H1 (cell line): Measurements from ENCODE around the gene CD1B. TPM values are rescaled to one million over a fixed set of nuclear protein-coding genes. Genes with fewer than 3 reads are reported as not detected.

Experiments
- CTCF ChIA-PET: fragments of 300-600 bp; sonication (Branson Sonifier 250); formaldehyde crosslinking; loops from one replicate; lab custom pipeline; 2021; ENCODE audit not compliant: partially characterized antibody; lab: Charles Lee
- POLR2A ChIA-PET: fragments of 300-600 bp; sonication (Branson Sonifier 250); formaldehyde crosslinking; loops from one replicate; lab custom pipeline; 2021; ENCODE audit warnings: inconsistent platforms; ENCODE audit not compliant: partially characterized antibody; lab: Charles Lee
- DNase-seq, 2 experiments: peaks; one replicate each; pipeline versions ENCODE4 v3.0.0 to v3.0.0-alpha.2; 2010 to 2022; ENCODE audit warnings: low spot score in 2 of 2, low read depth in 1 of 2, mixed read lengths in 1 of 2
- FAIRE-seq: peaks from 2 replicates; lab custom pipeline; 2011; peaks lifted over from hg19 to GRCh38; lab: Jason Lieb, UNC
- H2AFZ ChIP-seq: 2 replicates; pipeline ENCODE4 v1.8.1; 2012; ENCODE audit warnings: low read length, inconsistent platforms
- H2AK5ac ChIP-seq: 2 replicates; pipeline ENCODE4 v1.6.1; 2013; ENCODE audit warnings: low read depth, low read length
- H2BK120ac ChIP-seq: replicated peaks from 2 replicates; pipeline ENCODE3; 2013; ENCODE audit warnings: low read depth, low read length, inconsistent platforms
- H2BK12ac ChIP-seq: 2 replicates; pipeline ENCODE4 v1.6.1; 2013; ENCODE audit warnings: low read depth, low read length
- H2BK15ac ChIP-seq: 2 replicates; pipeline ENCODE4 v1.6.1; 2013; ENCODE audit warnings: low read length
- H2BK20ac ChIP-seq: 2 replicates; pipeline ENCODE4 v1.6.1; 2013; ENCODE audit warnings: low read length
- H2BK5ac ChIP-seq: 2 replicates; pipeline ENCODE4 v1.6.1; 2013; ENCODE audit warnings: low read depth, low read length
- H3K14ac ChIP-seq: 2 replicates; pipeline ENCODE4 v1.6.1; 2013; ENCODE audit warnings: inconsistent platforms; ENCODE audit not compliant: insufficient read length
- H3K18ac ChIP-seq: 2 replicates; pipeline ENCODE4 v1.6.1; 2013; ENCODE audit warnings: low read length; ENCODE audit errors: extremely low read depth
- H3K23ac ChIP-seq: 2 replicates; pipeline ENCODE4 v1.6.1; 2013; ENCODE audit warnings: inconsistent platforms; ENCODE audit not compliant: insufficient read length
- H3K23me2 ChIP-seq: 2 replicates; pipeline ENCODE4 v1.6.1; 2013; ENCODE audit warnings: low read depth, low read length
- H3K27ac ChIP-seq: 2 replicates; pipeline ENCODE4 v1.6.1; 2011; ENCODE audit warnings: low read depth, low read length, inconsistent platforms
- H3K27me3 ChIP-seq, 4 experiments: replicated peaks in 1 of 4; 1 replicate in 1 of 4; 2 replicates in 3 of 4; pipeline versions ENCODE4 v1.6.1 to v1.8.1; 2011 to 2013; ENCODE audit warnings: low read length in 3 of 4, mild to moderate bottlenecking in 3 of 4, inconsistent platforms in 2 of 4, mixed read lengths in 2 of 4, moderate library complexity in 1 of 4; ENCODE audit not compliant: control insufficient read depth in 3 of 4, insufficient read depth in 3 of 4; ENCODE audit errors: extremely low read depth in 1 of 4
- H3K36me3 ChIP-seq, 4 experiments: 2 replicates each; pipeline versions ENCODE4 v1.6.1 to v1.8.1; 2011 to 2013; ENCODE audit warnings: mild to moderate bottlenecking in 4 of 4, low read length in 3 of 4, moderate library complexity in 2 of 4, control low read depth in 1 of 4, inconsistent platforms in 1 of 4; ENCODE audit not compliant: insufficient read depth in 4 of 4, control insufficient read depth in 2 of 4
- H3K4ac ChIP-seq: replicated peaks from 2 replicates; pipeline ENCODE3; 2013; ENCODE audit warnings: low read length, low read depth, mixed read lengths, inconsistent platforms; ENCODE audit not compliant: insufficient read length
- H3K4me1 ChIP-seq, 4 experiments: replicated peaks in 1 of 4; 1 replicate in 1 of 4; 2 replicates in 3 of 4; pipeline versions ENCODE4 v1.6.1 to v1.8.1; 2011 to 2013; ENCODE audit warnings: low read length in 3 of 4, inconsistent platforms in 2 of 4, mixed read lengths in 1 of 4; ENCODE audit not compliant: insufficient read depth in 4 of 4, control insufficient read depth in 3 of 4
- H3K4me2 ChIP-seq, 2 experiments: 2 replicates each; pipeline versions ENCODE4 v1.6.1 to v1.8.1; 2011 to 2013; ENCODE audit warnings: low read depth in 2 of 2, low read length in 2 of 2, control low read depth in 1 of 2, inconsistent platforms in 1 of 2, mild to moderate bottlenecking in 1 of 2; ENCODE audit not compliant: insufficient read depth in 1 of 2
- H3K4me3 ChIP-seq, 4 experiments: fragments of 200-600, 300-600 bp in 1 of 4; sonication (generic), shearing (Covaris generic), sonication (Bioruptor Twin) in 1 of 4; 2 replicates each; pipeline versions ENCODE4 v1.5.1 to v1.8.1; 2011 to 2016; ENCODE audit warnings: low read length in 4 of 4, low read depth in 3 of 4, control low read depth in 2 of 4, inconsistent platforms in 2 of 4, mild to moderate bottlenecking in 2 of 4, mixed read lengths in 1 of 4, moderate library complexity in 1 of 4; ENCODE audit not compliant: insufficient read depth in 2 of 4; ENCODE audit errors: extremely low read depth in 1 of 4
- H3K56ac ChIP-seq: replicated peaks from 2 replicates; pipeline ENCODE3; 2013; ENCODE audit warnings: low read depth, mild to moderate bottlenecking, mixed read lengths, low read length, inconsistent platforms; ENCODE audit not compliant: insufficient read length
- H3K79me1 ChIP-seq: 2 replicates; pipeline ENCODE4 v1.6.1; 2013; ENCODE audit warnings: low read depth, low read length, control low read depth
- H3K79me2 ChIP-seq, 2 experiments: 2 replicates each; pipeline versions ENCODE4 v1.6.1 to v1.8.1; 2012 to 2013; ENCODE audit warnings: low read length in 2 of 2, mild to moderate bottlenecking in 2 of 2, inconsistent platforms in 1 of 2; ENCODE audit not compliant: insufficient read depth in 2 of 2, control insufficient read depth in 1 of 2
- H3K9ac ChIP-seq, 4 experiments: replicated peaks in 1 of 4; 1 replicate in 1 of 4; 2 replicates in 3 of 4; pipeline versions ENCODE4 v1.6.1 to v1.8.1; 2011 to 2013; ENCODE audit warnings: low read depth in 3 of 4, low read length in 3 of 4, control low read depth in 2 of 4, mild to moderate bottlenecking in 2 of 4, moderate library complexity in 2 of 4, inconsistent platforms in 1 of 4; ENCODE audit errors: extremely low read depth in 1 of 4
- H3K9me3 ChIP-seq, 2 experiments: 2 replicates each; pipeline versions ENCODE4 v1.6.1 to v1.8.1; 2012 to 2013; ENCODE audit warnings: mild to moderate bottlenecking in 2 of 2, moderate library complexity in 2 of 2, control low read depth in 1 of 2, inconsistent platforms in 1 of 2, low read depth in 1 of 2, low read length in 1 of 2, mixed read lengths in 1 of 2; ENCODE audit not compliant: insufficient read depth in 2 of 2
- H4K20me1 ChIP-seq, 2 experiments: replicated peaks in 1 of 2; 2 replicates each; pipeline versions ENCODE3 to v1.8.1; 2011 to 2013; ENCODE audit warnings: inconsistent platforms in 2 of 2, low read length in 2 of 2, mild to moderate bottlenecking in 1 of 2; ENCODE audit not compliant: insufficient read depth in 2 of 2, control insufficient read depth in 1 of 2
- H4K5ac ChIP-seq: 2 replicates; pipeline ENCODE4 v1.6.1; 2013; ENCODE audit warnings: low read length, low read depth, mixed read lengths, inconsistent platforms; ENCODE audit not compliant: insufficient read length
- H4K8ac ChIP-seq: 2 replicates; pipeline ENCODE4 v1.8.0; 2013; ENCODE audit warnings: mild to moderate bottlenecking, moderate library complexity, low read length, inconsistent platforms; ENCODE audit not compliant: insufficient read depth; ENCODE audit errors: extremely low read depth
- H4K91ac ChIP-seq: replicated peaks from 2 replicates; pipeline ENCODE3; 2013; ENCODE audit warnings: low read length, mixed read lengths, inconsistent platforms; ENCODE audit not compliant: insufficient read length
- ASH2L ChIP-seq: fragments of 200-600, 300-600 bp; sonication (generic); IDR thresholded peaks from one replicate; pipeline ENCODE4 v1.7.1; 2017; ENCODE audit warnings: low read length
- EP300 ChIP-seq, 2 experiments: IDR thresholded peaks; 1 replicate in 1 of 2; 2 replicates in 1 of 2; pipeline ENCODE4 v1.6.1; 2011 to 2012; ENCODE audit warnings: low read depth in 2 of 2, low read length in 2 of 2, mild to moderate bottlenecking in 2 of 2, borderline replicate concordance in 1 of 2, inconsistent platforms in 1 of 2, moderate library complexity in 1 of 2
- NANOG ChIP-seq: IDR thresholded peaks from 2 replicates; pipeline ENCODE4 v1.6.1; 2011; ENCODE audit warnings: low read length, low read depth, mild to moderate bottlenecking, inconsistent platforms; ENCODE audit not compliant: insufficient read depth, poor library complexity, severe bottlenecking
- NRF1 ChIP-seq: IDR thresholded peaks from 2 replicates; pipeline ENCODE4 v1.6.1; 2011; ENCODE audit warnings: mild to moderate bottlenecking, low read depth, low read length, improper control_type of control experiment
- RAD21 ChIP-seq, 2 experiments: IDR thresholded peaks in 1 of 2; conservative IDR thresholded peaks in 1 of 2; 2 replicates each; pipeline ENCODE4 v1.6.1; 2011; ENCODE audit warnings: low read depth in 2 of 2, low read length in 2 of 2, improper control_type of control experiment in 1 of 2, inconsistent platforms in 1 of 2, mild to moderate bottlenecking in 1 of 2, moderate library complexity in 1 of 2
- SIN3A ChIP-seq, 2 experiments: IDR thresholded peaks in 1 of 2; conservative IDR thresholded peaks in 1 of 2; 2 replicates each; pipeline ENCODE4 v1.6.1; 2011 to 2012; ENCODE audit warnings: low read length in 2 of 2, improper control_type of control experiment in 1 of 2, low read depth in 1 of 2, mild to moderate bottlenecking in 1 of 2
- SIX5 ChIP-seq: IDR thresholded peaks from 2 replicates; pipeline ENCODE4 v1.6.1; 2011; ENCODE audit warnings: mild to moderate bottlenecking, low read depth, low read length
- TEAD4 ChIP-seq: IDR thresholded peaks from 2 replicates; pipeline ENCODE4 v1.6.1; 2012; ENCODE audit warnings: low read depth, low read length, inconsistent platforms, mixed read lengths
- WGBS, 2 experiments: shearing (Covaris generic) in 1 of 2; methylation state at CpG; one replicate each; pipeline versions ENCODE4 v1.1.6 to v1.1.7; 2013 to 2015; ENCODE audit warnings: low lambda C conversion rate in 2 of 2, mixed read lengths in 2 of 2, inconsistent platforms in 1 of 2, low coverage in 1 of 2, missing lambda C conversion rate in 1 of 2; ENCODE audit not compliant: insufficient replicate concordance in 2 of 2, insufficient coverage in 1 of 2, insufficient read length in 1 of 2; ENCODE audit errors: extremely low coverage in 1 of 2, missing lambda C conversion rate in 1 of 2; 5-methylcytosine and 5-hydroxymethylcytosine counted together
- polyA plus RNA-seq, 7 experiments: library from polyadenylated mRNA; depleted of rRNA in 3 of 7; stranded (reverse) in 5 of 7; unstranded in 2 of 7; fragments of >200 nt in 5 of 7; fragments of 200-250 nt in 2 of 7; gene quantifications; 1 replicate in 5 of 7; 2 replicates in 1 of 7; 4 replicates in 1 of 7; pipeline versions ENCODE4 v1.2.1 to v1.2.3, GENCODE V29; 2011 to 2013; ENCODE audit warnings: missing spikeins in 2 of 7, mixed read lengths in 2 of 7
- total RNA-seq: library from RNA; stranded (reverse); fragmentation: NEBNext Ultra II Directional; extraction: Animal tissue kit (Norgen Biotek cat#: 25700); gene quantifications from 2 replicates; pipeline ENCODE4 v1.2.1, GENCODE V29; 2021
- TF ChIP-seq, protein P1 (sequence below): IDR thresholded peaks from 2 replicates; pipeline ENCODE4 v1.6.1; 2012; ENCODE audit warnings: inconsistent platforms

Gene CD1B
- total and polyA plus RNA-seq, 2 of the 8 experiments (the other 6 are each of a cell fraction or from before 2014, with no cell fraction given), result not detected

DNA sequence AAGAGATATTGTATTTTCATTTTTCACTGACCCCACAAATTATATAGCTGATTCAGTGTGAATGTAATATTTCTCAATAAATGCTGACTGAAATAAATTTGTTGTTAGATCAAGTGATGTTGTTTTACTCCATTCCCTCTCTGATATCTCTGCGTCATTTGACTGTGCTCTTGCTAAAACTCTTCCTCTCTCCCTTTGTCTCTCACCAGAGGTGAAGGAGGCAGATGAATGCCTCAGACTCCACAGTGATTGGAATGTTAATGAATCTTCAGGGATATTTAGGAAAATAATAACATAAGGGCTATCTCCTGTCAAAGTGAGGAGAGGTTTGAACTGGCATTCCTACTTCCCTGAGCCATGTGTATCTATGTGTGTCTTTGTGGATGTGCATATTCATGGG is 26.1 kb upstream of the CD1B start:
- Histone ChIP-seq H2AK5ac (no peak overlapping the region), H3K4ac (no peak overlapping the region), H3K27me3 (no peaks in the 10 kb centered on the region), H3K4me2 (no peak overlapping the region), H3K4me1 (no peaks in the 10 kb centered on the region), H2BK12ac (no peak overlapping the region), H3K9me3 (no peaks in the 10 kb centered on the region), H3K36me3 (no peaks in the 10 kb centered on the region), H2AFZ (no peak overlapping the region), H3K14ac (no peak overlapping the region), H3K79me1 (no peaks in the 10 kb centered on the region), H2BK15ac (no peak overlapping the region), H3K27ac (no peak overlapping the region), H4K91ac (no peak overlapping the region), H3K56ac (no peak overlapping the region), H2BK5ac (no peak overlapping the region), H3K9ac (no peak overlapping the region), H3K23ac (no peak overlapping the region), H4K5ac (no peak overlapping the region), H4K8ac (no peak overlapping the region), H3K18ac (no peak overlapping the region), H4K20me1 (no peaks in the 10 kb centered on the region), H3K4me3 (no peak overlapping the region), H3K79me2 (no peaks in the 10 kb centered on the region), H2BK20ac (no peak overlapping the region), H2BK120ac (no peak overlapping the region), H3K23me2 (no peaks in the 10 kb centered on the region)
- TF ChIP-seq RAD21 (IDR thresholded peaks at IDR 0.05 in 1 of 2, conservative IDR thresholded peaks at IDR 0.05 in 1 of 2; ENCODE audit: low read depth in 2 of 2, low read length in 2 of 2), result no peak
- TF ChIP-seq NRF1, result no peak
- TF ChIP-seq SIN3A (conservative IDR thresholded peaks at IDR 0.05 in 1 of 2, IDR thresholded peaks at IDR 0.05 in 1 of 2; ENCODE audit: low read depth in 1 of 2, low read length in 2 of 2), result no peak
- no peak for TF ChIP-seq SIX5
- no peak for TF ChIP-seq ASH2L
- TF ChIP-seq TEAD4, result no peak
- TF ChIP-seq EP300 (IDR thresholded peaks at IDR 0.05; ENCODE audit: borderline replicate concordance in 1 of 2, low read depth in 2 of 2, low read length in 2 of 2), result no peak
- no peak for TF ChIP-seq NANOG
- TF ChIP-seq, protein P1, sequence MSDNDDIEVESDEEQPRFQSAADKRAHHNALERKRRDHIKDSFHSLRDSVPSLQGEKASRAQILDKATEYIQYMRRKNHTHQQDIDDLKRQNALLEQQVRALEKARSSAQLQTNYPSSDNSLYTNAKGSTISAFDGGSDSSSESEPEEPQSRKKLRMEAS, result no peak
- no peak for FAIRE-seq
- DNase-seq, result no peak
- 92% methylated on average over 1 of the region's 1 CpG; no CpG with 5 or more reads in 1 of the 2 experiments for WGBS, 2 experiments
- ChIA-PET POLR2A (no interaction called here), CTCF (interaction anchor here (0.6 to 1.9 kb wide), 3 partner anchors 9 to 166 kb away, joined by 3 to 4 read pairs (median 4); no protein-coding TSS in a partner anchor)
